Neural cell (in vitro differentiated cells): ENCODE results near the gene SP100. TPM values are rescaled to one million over a fixed set of nuclear protein-coding genes. Genes with fewer than 3 reads are reported as not detected.

Experiments used
- H2AFZ ChIP-seq: fragments of 200-600, 300-800 bp; sonication (generic), shearing (Covaris generic); 2 replicates; pipeline ENCODE4 v1.6.0; 2014; ENCODE audit warnings: low read depth, mild to moderate bottlenecking, antibody characterized with exemption, low read length, moderate library complexity
- H3F3A ChIP-seq: fragments of 200-600 bp; shearing (Covaris generic); 2 replicates; pipeline ENCODE4 v1.6.1; 2016; ENCODE audit warnings: mild to moderate bottlenecking, moderate library complexity, mixed read lengths, antibody characterized with exemption, low read length; ENCODE audit not compliant: insufficient read depth, poor library complexity, severe bottlenecking
- H3K27ac ChIP-seq: fragments of 200-600, 300-800 bp; sonication (generic), shearing (Covaris generic); 2 replicates; pipeline ENCODE4 v1.5.1; 2014; ENCODE audit warnings: mild to moderate bottlenecking, low read length, moderate library complexity
- H3K27me3 ChIP-seq: fragments of 300-800, 200-600 bp; sonication (generic), shearing (Covaris generic); 2 replicates; pipeline ENCODE4 v1.6.0; 2014; ENCODE audit warnings: mild to moderate bottlenecking, low read depth, low read length, moderate library complexity; ENCODE audit not compliant: insufficient read depth
- H3K36me3 ChIP-seq: fragments of 300-800, 200-600 bp; sonication (generic), shearing (Covaris generic); 2 replicates; pipeline ENCODE4 v1.5.1; 2014; ENCODE audit warnings: mild to moderate bottlenecking, antibody characterized with exemption, low read length, moderate library complexity; ENCODE audit not compliant: insufficient read depth
- H3K4me2 ChIP-seq: fragments of 300-800, 200-600 bp; sonication (generic), shearing (Covaris generic); 2 replicates; pipeline ENCODE4 v1.6.0; 2014; ENCODE audit warnings: mild to moderate bottlenecking, low read length
- H3K4me3 ChIP-seq: fragments of 300-800, 200-600 bp; sonication (generic), shearing (Covaris generic); 2 replicates; pipeline ENCODE4 v1.5.1; 2014; ENCODE audit warnings: mild to moderate bottlenecking, low read length, moderate library complexity
- H3K79me2 ChIP-seq: fragments of 200-600 bp; shearing (Covaris generic); replicated peaks from 2 replicates; pipeline ENCODE4 v1.6.0; 2014; ENCODE audit warnings: mild to moderate bottlenecking, low read length, moderate library complexity; ENCODE audit not compliant: insufficient read depth
- H3K9ac ChIP-seq: fragments of 300-800, 200-600 bp; sonication (generic), shearing (Covaris generic); 2 replicates; pipeline ENCODE4 v1.6.1; 2016; ENCODE audit warnings: mild to moderate bottlenecking, low read length, mixed read lengths
- H3K9me2 ChIP-seq: fragments of 200-600 bp; shearing (Covaris generic); 2 replicates; pipeline ENCODE4 v1.6.1; 2016; ENCODE audit warnings: mild to moderate bottlenecking, low read length, mixed read lengths; ENCODE audit not compliant: insufficient read depth
- H3K9me3 ChIP-seq: fragments of 200-600, 300-800 bp; sonication (generic), shearing (Covaris generic); 2 replicates; pipeline ENCODE4 v1.6.1; 2016; ENCODE audit warnings: mild to moderate bottlenecking, mixed run types, low read length, moderate library complexity, mixed read lengths
- H4K20me1 ChIP-seq: fragments of 200-600 bp; shearing (Covaris generic); 2 replicates; pipeline ENCODE4 v1.6.1; 2016; ENCODE audit warnings: mild to moderate bottlenecking, mixed run types; ENCODE audit not compliant: insufficient read depth
- EP300 ChIP-seq: fragments of 450-650 bp; conservative IDR thresholded peaks from 2 replicates; pipeline ENCODE4 v1.6.1; 2014; ENCODE audit warnings: antibody characterized with exemption, mild to moderate bottlenecking, moderate library complexity; ENCODE audit not compliant: poor library complexity, severe bottlenecking
- EZH2 ChIP-seq: fragments of 200-600, 300-800 bp; shearing (Covaris generic), sonication (generic); IDR thresholded peaks from 2 replicates; pipeline ENCODE4 v1.6.1; 2014; ENCODE audit warnings: antibody characterized with exemption, low read length, borderline replicate concordance, mild to moderate bottlenecking; ENCODE audit not compliant: insufficient read depth, poor library complexity, severe bottlenecking
- MXI1 ChIP-seq: fragments of 450-650 bp; conservative IDR thresholded peaks from 2 replicates; pipeline ENCODE4 v1.6.1; 2014; ENCODE audit warnings: antibody characterized with exemption, mild to moderate bottlenecking; ENCODE audit not compliant: poor library complexity, severe bottlenecking
- POLR2AphosphoS5 ChIP-seq: IDR thresholded peaks from 2 replicates; pipeline ENCODE4 v1.6.1; 2012
- RAD21 ChIP-seq: fragments of 450-650 bp; conservative IDR thresholded peaks from 2 replicates; pipeline ENCODE4 v1.6.1; 2014; ENCODE audit warnings: antibody characterized with exemption, mild to moderate bottlenecking, moderate library complexity
- SMC3 ChIP-seq: fragments of 450-650 bp; conservative IDR thresholded peaks from 2 replicates; pipeline ENCODE4 v1.6.1; 2014; ENCODE audit warnings: antibody characterized with exemption, mild to moderate bottlenecking, moderate library complexity; ENCODE audit not compliant: poor library complexity
- TAF1 ChIP-seq: IDR thresholded peaks from 2 replicates; pipeline ENCODE4 v1.6.1; 2012; ENCODE audit warnings: low read depth
- polyA plus RNA-seq: library from polyadenylated mRNA; depleted of rRNA; stranded (reverse); fragments of >200 nt; gene quantifications from 2 replicates; pipeline ENCODE4 v1.2.3, GENCODE V29; 2014
- TF ChIP-seq, protein P1 (sequence below): IDR thresholded peaks from 2 replicates; pipeline ENCODE4 v1.6.1; 2012; ENCODE audit warnings: borderline replicate concordance
- TF ChIP-seq, protein P2 (sequence below): fragments of 450-650 bp; IDR thresholded peaks from 2 replicates; pipeline ENCODE4 v1.5.1; 2014; ENCODE audit warnings: antibody characterized with exemption, mild to moderate bottlenecking, moderate library complexity; ENCODE audit not compliant: poor library complexity, severe bottlenecking

The SP100 gene
- polyA plus RNA-seq, 1 donor from 2014 or later, result not detected

DNA sequence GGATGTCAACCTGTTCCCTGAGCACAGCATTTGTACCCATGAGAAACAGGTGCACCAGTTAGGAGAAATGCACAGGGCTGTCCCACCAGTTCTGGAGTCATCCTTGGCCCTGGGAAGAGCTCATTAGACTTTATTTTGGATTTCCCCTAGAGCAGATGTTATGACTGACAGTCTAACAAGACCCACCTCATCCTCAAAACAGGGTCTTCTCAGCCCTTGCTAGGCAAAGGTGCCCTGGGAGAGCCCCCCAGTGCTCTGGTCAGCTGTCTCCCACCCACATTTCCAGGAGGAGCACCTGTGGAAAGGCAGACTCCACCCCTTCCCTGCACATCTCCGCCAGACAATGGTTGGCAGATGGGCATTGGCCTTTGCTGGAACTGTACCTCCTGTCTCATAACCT is 5.7 kb upstream of the SP100 start:
- Histone ChIP-seq H3K27ac (no peak overlapping the region), H3K79me2 (no peaks in the 10 kb centered on the region), H4K20me1 (no peaks in the 10 kb centered on the region), H3K27me3 (peaks cover 19% of the 10 kb centered on the region), H3K36me3 (no peaks in the 10 kb centered on the region), H3F3A (no peaks in the 10 kb centered on the region), H3K4me2 (no peak overlapping the region), H3K9me2 (no peaks in the 10 kb centered on the region), H3K9ac (no peak overlapping the region), H2AFZ (no peak overlapping the region), H3K4me3 (no peak overlapping the region), H3K9me3 (no peaks in the 10 kb centered on the region)
- TF ChIP-seq, protein P1, sequence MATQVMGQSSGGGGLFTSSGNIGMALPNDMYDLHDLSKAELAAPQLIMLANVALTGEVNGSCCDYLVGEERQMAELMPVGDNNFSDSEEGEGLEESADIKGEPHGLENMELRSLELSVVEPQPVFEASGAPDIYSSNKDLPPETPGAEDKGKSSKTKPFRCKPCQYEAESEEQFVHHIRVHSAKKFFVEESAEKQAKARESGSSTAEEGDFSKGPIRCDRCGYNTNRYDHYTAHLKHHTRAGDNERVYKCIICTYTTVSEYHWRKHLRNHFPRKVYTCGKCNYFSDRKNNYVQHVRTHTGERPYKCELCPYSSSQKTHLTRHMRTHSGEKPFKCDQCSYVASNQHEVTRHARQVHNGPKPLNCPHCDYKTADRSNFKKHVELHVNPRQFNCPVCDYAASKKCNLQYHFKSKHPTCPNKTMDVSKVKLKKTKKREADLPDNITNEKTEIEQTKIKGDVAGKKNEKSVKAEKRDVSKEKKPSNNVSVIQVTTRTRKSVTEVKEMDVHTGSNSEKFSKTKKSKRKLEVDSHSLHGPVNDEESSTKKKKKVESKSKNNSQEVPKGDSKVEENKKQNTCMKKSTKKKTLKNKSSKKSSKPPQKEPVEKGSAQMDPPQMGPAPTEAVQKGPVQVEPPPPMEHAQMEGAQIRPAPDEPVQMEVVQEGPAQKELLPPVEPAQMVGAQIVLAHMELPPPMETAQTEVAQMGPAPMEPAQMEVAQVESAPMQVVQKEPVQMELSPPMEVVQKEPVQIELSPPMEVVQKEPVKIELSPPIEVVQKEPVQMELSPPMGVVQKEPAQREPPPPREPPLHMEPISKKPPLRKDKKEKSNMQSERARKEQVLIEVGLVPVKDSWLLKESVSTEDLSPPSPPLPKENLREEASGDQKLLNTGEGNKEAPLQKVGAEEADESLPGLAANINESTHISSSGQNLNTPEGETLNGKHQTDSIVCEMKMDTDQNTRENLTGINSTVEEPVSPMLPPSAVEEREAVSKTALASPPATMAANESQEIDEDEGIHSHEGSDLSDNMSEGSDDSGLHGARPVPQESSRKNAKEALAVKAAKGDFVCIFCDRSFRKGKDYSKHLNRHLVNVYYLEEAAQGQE, result no peak

- H3K9ac ChIP-seq, result no peak overlapping the region
- no peak overlapping the region for H3K27ac ChIP-seq
- TF ChIP-seq RAD21 (no peak), TAF1 (no peak), POLR2AphosphoS5 (no peak), SMC3 (no peak), MXI1 (no peak)
- TF ChIP-seq, protein P2, sequence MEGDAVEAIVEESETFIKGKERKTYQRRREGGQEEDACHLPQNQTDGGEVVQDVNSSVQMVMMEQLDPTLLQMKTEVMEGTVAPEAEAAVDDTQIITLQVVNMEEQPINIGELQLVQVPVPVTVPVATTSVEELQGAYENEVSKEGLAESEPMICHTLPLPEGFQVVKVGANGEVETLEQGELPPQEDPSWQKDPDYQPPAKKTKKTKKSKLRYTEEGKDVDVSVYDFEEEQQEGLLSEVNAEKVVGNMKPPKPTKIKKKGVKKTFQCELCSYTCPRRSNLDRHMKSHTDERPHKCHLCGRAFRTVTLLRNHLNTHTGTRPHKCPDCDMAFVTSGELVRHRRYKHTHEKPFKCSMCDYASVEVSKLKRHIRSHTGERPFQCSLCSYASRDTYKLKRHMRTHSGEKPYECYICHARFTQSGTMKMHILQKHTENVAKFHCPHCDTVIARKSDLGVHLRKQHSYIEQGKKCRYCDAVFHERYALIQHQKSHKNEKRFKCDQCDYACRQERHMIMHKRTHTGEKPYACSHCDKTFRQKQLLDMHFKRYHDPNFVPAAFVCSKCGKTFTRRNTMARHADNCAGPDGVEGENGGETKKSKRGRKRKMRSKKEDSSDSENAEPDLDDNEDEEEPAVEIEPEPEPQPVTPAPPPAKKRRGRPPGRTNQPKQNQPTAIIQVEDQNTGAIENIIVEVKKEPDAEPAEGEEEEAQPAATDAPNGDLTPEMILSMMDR, result no peak
- no peaks in the 10 kb centered on the region for H3K9me2 ChIP-seq
- no peaks in the 10 kb centered on the region for H3K79me2 ChIP-seq
- peaks cover 19% of the 10 kb centered on the region for H3K27me3 ChIP-seq
- no peaks in the 10 kb centered on the region for H3F3A ChIP-seq
- H3K36me3 ChIP-seq, result no peaks in the 10 kb centered on the region
- no peak overlapping the region for H2AFZ ChIP-seq
- no peaks in the 10 kb centered on the region for H4K20me1 ChIP-seq
- peak overlapping the region; percentile 72 for H3K4me3 ChIP-seq
- H3K4me2 ChIP-seq, result no peak overlapping the region
- H3K9me3 ChIP-seq, result no peaks in the 10 kb centered on the region
These were observed 5.0 kb upstream of the SP100 start for GRCh38 chr2:230410861-230411569.

DNA sequence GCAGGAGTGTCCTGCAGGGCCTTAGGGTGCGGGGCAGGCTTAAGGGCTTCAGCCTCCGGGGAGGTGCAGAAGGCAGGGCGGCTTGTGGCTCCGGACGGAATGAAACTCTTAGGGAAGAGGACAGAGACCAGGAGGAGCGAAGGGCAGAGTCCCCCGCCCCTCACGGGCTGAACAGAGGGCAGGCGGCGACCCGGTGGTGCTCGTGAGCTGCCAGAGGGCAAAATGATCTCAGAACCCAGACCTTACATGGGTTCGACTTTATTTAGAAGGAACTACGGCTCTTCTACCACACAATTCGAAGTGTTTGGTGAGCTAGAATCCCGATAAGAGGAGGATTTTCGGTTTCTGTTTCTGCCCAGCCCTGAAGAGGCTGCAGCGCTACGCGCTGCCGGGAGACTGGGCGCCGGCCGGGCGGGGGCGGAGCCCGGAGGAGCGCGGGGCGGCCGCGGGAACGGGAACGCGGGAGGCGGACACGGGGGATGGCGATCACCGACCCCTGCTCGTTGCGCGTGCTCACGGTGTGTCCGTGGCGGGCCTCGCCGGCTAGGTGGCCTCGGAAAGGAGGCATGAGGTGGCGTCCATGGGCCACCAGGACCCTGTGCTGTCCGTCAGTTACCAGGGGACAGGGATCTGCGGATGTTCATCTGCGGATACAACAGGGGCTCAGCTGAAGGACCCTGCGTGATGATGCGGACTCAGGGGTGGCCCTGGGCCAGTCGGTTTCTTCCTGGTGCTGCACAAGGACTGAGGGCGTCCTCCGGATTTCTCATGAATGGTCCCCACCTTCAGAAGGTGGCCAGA is 4.2 kb upstream of the SP100 start:
- H3K9me2 ChIP-seq, result no peaks in the 10 kb centered on the region
- H3K27ac ChIP-seq, result no peak overlapping the region
- no peaks in the 10 kb centered on the region for H3F3A ChIP-seq
- no peak overlapping the region for H2AFZ ChIP-seq
- no peaks in the 10 kb centered on the region for H3K9me3 ChIP-seq
- no peaks in the 10 kb centered on the region for H4K20me1 ChIP-seq
- no peaks in the 10 kb centered on the region for H3K79me2 ChIP-seq
- H3K4me2 ChIP-seq, result peak overlapping the region; percentile 19
- no peaks in the 10 kb centered on the region for H3K36me3 ChIP-seq
- H3K4me3 ChIP-seq, result peak overlapping the region; percentile 72
- H3K9ac ChIP-seq, result peak overlapping the region; percentile 44
- peaks cover 19% of the 10 kb centered on the region for H3K27me3 ChIP-seq
- TF ChIP-seq RAD21 (no peak), POLR2AphosphoS5 (no peak), MXI1 (no peak), TAF1 (no peak), EP300 (no peak), EZH2 (no peak)
- TF ChIP-seq, protein P1, result no peak
